ENCODE measurements around the gene MAP4K4.

Gene MAP4K4

DNA sequence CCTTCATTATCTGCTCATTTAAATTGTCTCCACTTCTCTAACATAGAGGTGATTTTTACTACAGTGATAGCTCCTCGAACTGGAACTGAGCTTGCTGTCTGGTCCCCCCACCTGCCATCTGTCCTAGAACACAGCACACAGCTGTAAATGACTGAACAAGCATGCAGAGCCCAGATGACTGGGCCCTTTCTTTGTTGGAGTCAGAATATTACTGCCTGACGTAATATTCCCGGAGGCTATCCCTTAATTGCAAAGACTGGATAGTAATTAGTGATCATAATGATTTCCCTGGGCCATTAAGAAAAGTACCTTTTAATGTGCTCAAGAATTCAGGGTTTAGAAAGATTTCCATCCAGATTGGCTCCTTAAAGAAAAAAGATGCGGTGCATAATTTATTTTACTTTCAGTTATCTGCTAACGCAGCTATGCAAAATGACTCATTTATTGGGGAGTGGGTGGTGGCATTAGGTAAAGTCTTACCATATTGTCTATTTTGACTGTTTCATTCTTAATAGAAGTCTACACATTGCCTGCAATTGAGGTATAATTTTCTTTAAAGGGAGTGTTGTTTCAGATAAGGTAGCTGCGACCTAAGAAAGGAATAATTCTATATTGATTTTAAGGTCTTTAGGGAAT is 84.4 kb downstream of the MAP4K4 start:
- intact Hi-C loops (cut with DNase I; ENCODE audit: low total_unique reads): no loop called here
- no peak overlapping the region for H3K4me3 ChIP-seq
- H3K27me3 ChIP-seq: no peaks in the 10 kb centered on the region
- peaks cover 0 to 65% (median 16%) of the 10 kb centered on the region in 4 donors for H3K4me1 ChIP-seq
- no peaks in the 10 kb centered on the region for H3K9me3 ChIP-seq
- H3K36me3 ChIP-seq: no peaks in the 10 kb centered on the region
- no peak for DNase-seq
- TF ChIP-seq, protein P1, sequence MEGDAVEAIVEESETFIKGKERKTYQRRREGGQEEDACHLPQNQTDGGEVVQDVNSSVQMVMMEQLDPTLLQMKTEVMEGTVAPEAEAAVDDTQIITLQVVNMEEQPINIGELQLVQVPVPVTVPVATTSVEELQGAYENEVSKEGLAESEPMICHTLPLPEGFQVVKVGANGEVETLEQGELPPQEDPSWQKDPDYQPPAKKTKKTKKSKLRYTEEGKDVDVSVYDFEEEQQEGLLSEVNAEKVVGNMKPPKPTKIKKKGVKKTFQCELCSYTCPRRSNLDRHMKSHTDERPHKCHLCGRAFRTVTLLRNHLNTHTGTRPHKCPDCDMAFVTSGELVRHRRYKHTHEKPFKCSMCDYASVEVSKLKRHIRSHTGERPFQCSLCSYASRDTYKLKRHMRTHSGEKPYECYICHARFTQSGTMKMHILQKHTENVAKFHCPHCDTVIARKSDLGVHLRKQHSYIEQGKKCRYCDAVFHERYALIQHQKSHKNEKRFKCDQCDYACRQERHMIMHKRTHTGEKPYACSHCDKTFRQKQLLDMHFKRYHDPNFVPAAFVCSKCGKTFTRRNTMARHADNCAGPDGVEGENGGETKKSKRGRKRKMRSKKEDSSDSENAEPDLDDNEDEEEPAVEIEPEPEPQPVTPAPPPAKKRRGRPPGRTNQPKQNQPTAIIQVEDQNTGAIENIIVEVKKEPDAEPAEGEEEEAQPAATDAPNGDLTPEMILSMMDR (IDR thresholded peaks at IDR 0.05): no peak
- no peak overlapping the region for H3K27ac ChIP-seq

DNA sequence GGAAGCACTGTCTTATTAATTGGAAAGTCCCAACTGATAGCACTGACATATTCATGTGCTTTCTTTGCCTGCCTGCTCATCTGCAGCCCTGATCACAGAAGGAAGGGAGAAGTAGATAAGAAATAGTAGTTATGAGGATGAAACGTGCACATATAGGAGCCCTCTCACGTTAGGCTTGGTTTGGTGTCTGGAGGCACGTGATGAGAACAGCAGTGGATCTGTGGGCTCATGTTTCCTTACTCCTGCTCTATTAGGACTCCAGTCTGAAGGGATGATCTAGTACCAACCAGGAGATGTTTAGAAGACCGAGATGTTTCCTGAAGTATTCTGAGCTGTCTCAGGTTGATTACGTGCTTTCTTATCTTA is 84.9 kb downstream of the MAP4K4 start:
- Histone ChIP-seq H3K9me3 (no peaks in the 10 kb centered on the region), H3K4me3 (no peak overlapping the region), H3K4me1 (peaks cover 0 to 65% (median 16%) of the 10 kb centered on the region in 4 donors), H3K36me3 (no peaks in the 10 kb centered on the region), H3K27me3 (no peaks in the 10 kb centered on the region), H3K27ac (no peak overlapping the region)
- DNase-seq: no peak
- TF ChIP-seq, protein P1 (IDR thresholded peaks at IDR 0.05): no peak
- intact Hi-C loops (cut with DNase I; ENCODE audit: low total_unique reads): no loop called here

DNA sequence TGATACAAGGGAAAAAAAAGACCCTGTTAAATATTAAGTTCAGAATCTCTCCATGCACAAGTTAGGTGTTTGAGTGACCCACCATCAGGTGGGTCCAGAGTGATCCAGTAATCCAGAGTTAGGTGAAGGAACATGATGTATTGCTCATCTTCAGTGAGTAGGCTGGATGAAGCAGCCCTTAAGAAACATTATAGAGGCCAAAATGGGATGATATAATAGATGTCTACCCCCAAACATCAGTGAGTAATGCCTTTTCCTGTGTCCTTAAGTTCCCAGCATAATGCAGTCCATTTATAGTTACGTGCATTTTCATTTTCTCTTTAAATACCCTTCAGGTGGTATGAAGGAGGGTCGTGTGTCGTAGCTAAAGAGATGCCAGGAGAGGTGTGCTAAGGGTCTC is 89.6 kb downstream of the MAP4K4 start:
- H3K4me3 ChIP-seq: no peak overlapping the region
- TF ChIP-seq, protein P1 (IDR thresholded peaks at IDR 0.05): no peak
- no peak for DNase-seq
- H3K4me1 ChIP-seq: peaks cover 0 to 61% (median 12%) of the 10 kb centered on the region in 4 donors
- no peak overlapping the region for H3K27ac ChIP-seq
- H3K36me3 ChIP-seq: no peaks in the 10 kb centered on the region
- H3K9me3 ChIP-seq: no peaks in the 10 kb centered on the region
- H3K27me3 ChIP-seq: no peaks in the 10 kb centered on the region
- intact Hi-C loops (cut with DNase I; ENCODE audit: low total_unique reads): no loop called here

DNA sequence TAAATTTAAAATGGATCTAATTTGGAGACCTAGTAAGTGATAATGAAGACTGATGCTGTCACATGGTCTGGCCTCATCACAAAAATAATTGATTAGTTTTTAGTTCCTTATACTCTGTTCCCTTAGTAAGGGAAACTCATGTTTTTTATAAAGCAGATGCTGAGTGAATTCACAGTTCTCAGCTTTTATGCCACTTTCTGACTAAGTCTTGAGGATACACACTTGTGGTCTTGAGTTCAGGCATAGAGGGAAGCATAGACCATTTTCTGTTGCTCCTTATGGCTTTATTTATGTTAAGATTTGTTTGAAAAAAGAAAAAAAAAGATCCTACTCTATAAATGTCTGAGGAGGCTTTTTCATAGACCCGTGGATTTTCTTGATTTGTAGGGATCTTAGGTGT is 91.1 kb downstream of the MAP4K4 start:
- Histone ChIP-seq H3K36me3 (no peaks in the 10 kb centered on the region), H3K27ac (no peak overlapping the region), H3K4me1 (peaks cover 0 to 67% (median 15%) of the 10 kb centered on the region in 4 donors), H3K4me3 (no peak overlapping the region), H3K27me3 (no peaks in the 10 kb centered on the region), H3K9me3 (no peaks in the 10 kb centered on the region)
- DNase-seq: no peak
- intact Hi-C loops (cut with DNase I; ENCODE audit: low total_unique reads): no loop called here
- TF ChIP-seq, protein P1 (IDR thresholded peaks at IDR 0.05): no peak

DNA sequence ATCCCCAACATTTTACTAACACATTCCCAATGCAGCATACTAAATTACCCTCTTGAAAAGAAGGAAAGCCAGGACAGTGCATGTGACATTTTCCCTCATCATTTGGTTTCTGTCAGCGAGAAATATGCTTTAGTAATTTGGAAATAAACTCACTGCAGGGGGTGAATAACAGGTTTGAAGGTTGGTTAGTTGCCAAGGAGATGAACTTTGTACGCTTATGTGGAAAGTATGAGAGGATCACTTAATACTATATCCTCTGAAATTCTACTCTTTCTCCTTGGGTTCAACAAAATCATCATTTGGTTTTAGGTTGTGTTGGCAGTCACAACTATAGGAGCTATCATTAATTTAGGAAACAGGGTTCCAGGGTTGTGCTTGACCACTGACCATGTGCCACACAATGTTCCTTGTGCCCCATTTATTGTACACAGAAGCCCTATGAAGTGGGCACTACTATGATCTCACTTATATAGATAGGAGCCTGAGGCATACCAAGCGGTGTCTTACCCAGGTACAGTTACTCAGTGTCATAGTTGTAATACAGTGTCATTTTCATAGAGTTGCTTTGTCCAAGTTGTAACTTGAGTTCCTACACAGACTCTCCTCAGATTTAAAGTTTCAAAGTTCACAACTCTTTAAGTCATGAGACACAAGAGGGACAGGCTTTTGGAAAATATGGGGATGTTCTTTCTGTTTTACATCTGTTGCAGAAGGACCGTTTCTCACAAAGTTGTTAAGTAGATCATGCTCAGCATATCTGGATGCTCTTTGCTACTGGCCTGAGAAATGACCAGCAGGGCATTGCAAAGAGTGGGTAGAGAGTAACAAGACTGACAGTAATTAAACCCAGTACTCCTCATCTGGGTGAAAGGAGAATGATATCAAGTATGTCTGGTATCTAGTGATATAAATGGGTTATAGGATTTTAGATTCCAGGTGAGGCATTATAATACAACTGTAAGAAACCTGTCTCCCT is 91.8 kb downstream of the MAP4K4 start:
- H3K4me3 ChIP-seq: no peak overlapping the region
- no peaks in the 10 kb centered on the region for H3K36me3 ChIP-seq
- no peak for DNase-seq
- intact Hi-C loops (cut with DNase I; ENCODE audit: low total_unique reads): no loop called here
- H3K27ac ChIP-seq: peak overlapping the region in 1 of 2 donors; percentile 73
- no peaks in the 10 kb centered on the region for H3K9me3 ChIP-seq
- H3K4me1 ChIP-seq: peaks cover 0 to 74% (median 17%) of the 10 kb centered on the region in 4 donors
- no peaks in the 10 kb centered on the region for H3K27me3 ChIP-seq
- TF ChIP-seq, protein P1 (IDR thresholded peaks at IDR 0.05): no peak
